Gastrocnemius medialis (tissue), 4 donors: ENCODE measurements around the gene KCTD18. TPM values are rescaled to one million over a fixed set of nuclear protein-coding genes. Genes with fewer than 3 reads are reported as not detected.
A peak's percentile ranks its signal among the peaks of the same experiment; 100 is the strongest.

ENCODE experiments used
- ATAC-seq, 2 donors: fragments of 150-250 bp; one replicate each; pipeline ENCODE4 v1.9.1; 2016
- DNase-seq, 2 donors: peaks; one replicate each; pipeline ENCODE4 v3.0.0-alpha.2; 2019
- H3K27ac ChIP-seq, 4 donors: fragments of 200-600 bp; sonication (generic); 1 replicate in 1 of 4; 2 replicates in 3 of 4; pipeline ENCODE4 v1.5.1; 2016 to 2018; ENCODE audit warnings: mild to moderate bottlenecking in 2 of 4, moderate library complexity in 1 of 4
- H3K27me3 ChIP-seq, 3 donors: fragments of 200-600 bp; sonication (generic) in 2 of 3; 1 replicate in 1 of 3; 2 replicates in 2 of 3; pipeline versions ENCODE4 v1.5.1 to v1.6.0; 2016 to 2019; ENCODE audit warnings: mild to moderate bottlenecking in 1 of 3, moderate library complexity in 1 of 3
- H3K36me3 ChIP-seq, 2 donors: fragments of 200-600 bp; sonication (generic) in 1 of 2; one replicate each; pipeline ENCODE4 v1.5.1; 2017 to 2018
- H3K4me1 ChIP-seq, 2 donors: fragments of 200-600 bp; sonication (generic) in 1 of 2; one replicate each; pipeline ENCODE4 v1.5.1; 2016 to 2017; ENCODE audit warnings: mild to moderate bottlenecking in 2 of 2
- H3K4me3 ChIP-seq, 4 donors: fragments of 200-600 bp; sonication (generic) in 3 of 4; 1 replicate in 1 of 4; 2 replicates in 3 of 4; pipeline ENCODE4 v1.5.1; 2016 to 2019; ENCODE audit warnings: mild to moderate bottlenecking in 2 of 4
- H3K9me3 ChIP-seq, 3 donors: fragments of 200-600 bp; sonication (generic) in 2 of 3; 1 replicate in 1 of 3; 2 replicates in 2 of 3; pipeline ENCODE4 v1.5.1; 2016 to 2019
- CTCF ChIP-seq, 5 experiments: fragments of 450-650 bp in 3 of 5; fragments of 200-600 bp in 2 of 5; sonication (generic) in 2 of 5; IDR thresholded peaks in 4 of 5; conservative IDR thresholded peaks in 1 of 5; 1 replicate in 4 of 5; 2 replicates in 1 of 5; pipeline ENCODE4 v1.5.1; 2016 to 2019; ENCODE audit warnings: antibody characterized with exemption in 5 of 5, mild to moderate bottlenecking in 3 of 5, moderate library complexity in 3 of 5
- POLR2A ChIP-seq, 2 donors: fragments of 450-650 bp; IDR thresholded peaks; one replicate each; pipeline ENCODE4 v1.6.1; 2017; ENCODE audit warnings: antibody characterized with exemption in 2 of 2, mild to moderate bottlenecking in 2 of 2, moderate library complexity in 2 of 2
- in situ Hi-C, 4 donors: fragments of 200-750 bp; cut with MboI; loops; one replicate each; pipeline versions ENCODE4 v1.15.0 to v1.8.0; 2017; ENCODE audit warnings: low sequenced_read_pairs in 4 of 4
- intact Hi-C: fragments of 100-400 bp; cut with DNase I; formaldehyde crosslinking; loops from one replicate; pipeline ENCODE4 v1.15.1; 2023; ENCODE audit warnings: low total_unique reads
- total RNA-seq, 4 donors: library from RNA; depleted of rRNA; stranded (reverse); fragments of >200 nt; gene quantifications; one replicate each; pipeline versions ENCODE4 v1.1.0 to v1.2.3, GENCODE V29; 2016

Gene KCTD18
- total RNA-seq, 4 donors from 2014 or later = 16.6 to 20.1 (median 19.6) TPM

GRCh38 chr2:200454927-200455801 lies 54.7 kb downstream of the KCTD18 start:
- Histone ChIP-seq H3K9me3 (no peaks in the 10 kb centered on the region), H3K4me1 (peaks cover 12 to 16% of the 10 kb centered on the region in 2 donors), H3K4me3 (no peak overlapping the region), H3K36me3 (no peaks in the 10 kb centered on the region), H3K27me3 (no peaks in the 10 kb centered on the region), H3K27ac (no peak overlapping the region)
- intact Hi-C loops = no loop called here
- in situ Hi-C loops = loop anchor here in 1 of 4 donors (25.0 kb wide), 1 partner anchor 143 kb away; the partner anchor contains the start of gene SPATS2L
- no peak for TF ChIP-seq CTCF (IDR thresholded peaks at IDR 0.05 in 4 of 5, conservative IDR thresholded peaks at IDR 0.05 in 1 of 5)
- no peak for TF ChIP-seq POLR2A (IDR thresholded peaks at IDR 0.05)
- ATAC-seq (peak; percentile 82 to 86), DNase-seq (no peak)

- in situ Hi-C loops = loop anchor here in 1 of 4 donors (25.0 kb wide), 1 partner anchor 142 kb away; the partner anchor contains the start of gene SPATS2L
- TF ChIP-seq CTCF (IDR thresholded peaks at IDR 0.05 in 4 of 5, conservative IDR thresholded peaks at IDR 0.05 in 1 of 5) = no peak
- no peak for TF ChIP-seq POLR2A (IDR thresholded peaks at IDR 0.05)
Measured at GRCh38 chr2:200453853-200454534, 55.9 kb downstream of the KCTD18 start.

GRCh38 chr2:200453142-200453852 lies 56.6 kb downstream of the KCTD18 start:
- ATAC-seq = no peak

More at GRCh38 chr2:200453853-200454534, 55.9 kb downstream of the KCTD18 start:
- Histone ChIP-seq H3K9me3 (no peaks in the 10 kb centered on the region), H3K4me1 (peaks cover 12 to 16% of the 10 kb centered on the region in 2 donors), H3K36me3 (no peaks in the 10 kb centered on the region), H3K4me3 (no peak overlapping the region), H3K27me3 (no peaks in the 10 kb centered on the region), H3K27ac (no peak overlapping the region)
- intact Hi-C loops = no loop called here
- ATAC-seq (no peak), DNase-seq (no peak)

More at GRCh38 chr2:200453142-200453852, 56.6 kb downstream of the KCTD18 start:
- H3K4me1 ChIP-seq = peaks cover 12 to 16% of the 10 kb centered on the region in 2 donors
- H3K9me3 ChIP-seq = no peaks in the 10 kb centered on the region
- TF ChIP-seq POLR2A (IDR thresholded peaks at IDR 0.05) (no peak), CTCF (IDR thresholded peaks at IDR 0.05 in 4 of 5, conservative IDR thresholded peaks at IDR 0.05 in 1 of 5) (no peak)
- in situ Hi-C loops = loop anchor here in 1 of 4 donors (25.0 kb wide), 1 partner anchor 141 kb away; the partner anchor contains the start of gene SPATS2L
- intact Hi-C loops = no loop called here
- no peaks in the 10 kb centered on the region for H3K27me3 ChIP-seq
- H3K27ac ChIP-seq = no peak overlapping the region
- H3K4me3 ChIP-seq = no peak overlapping the region
- no peaks in the 10 kb centered on the region for H3K36me3 ChIP-seq
- DNase-seq = no peak
